GM23338 (cell line): ENCODE results near the gene SPDYE17. TPM values are rescaled to one million over a fixed set of nuclear protein-coding genes. Genes with fewer than 3 reads are reported as not detected.
"Not testable (repeated sequence)": the region's sequence is repeated elsewhere in the genome, so short reads cannot be mapped to it uniquely, and the experiment has no call there.

ENCODE experiments used
- ATAC-seq: fragments of 200-7000 bp; cut with Tn5 transposase; 3 replicates; pipeline ENCODE4 v1.9.1; 2020
- DNase-seq: peaks from one replicate; pipeline ENCODE4 v3.0.0-alpha.2; 2015; ENCODE audit warnings: low spot score
- H2AFZ ChIP-seq: fragments of 200-600 bp; sonication (generic); 2 replicates; pipeline ENCODE4 v1.8.0; 2016; ENCODE audit warnings: antibody characterized with exemption, mild to moderate bottlenecking, moderate library complexity
- H3F3A ChIP-seq: fragments of 200-600 bp; sonication (generic); replicated peaks from 2 replicates; pipeline ENCODE4 v1.8.0; 2017; ENCODE audit warnings: antibody characterized with exemption, mixed run types, low read depth
- H3K27ac ChIP-seq: fragments of 200-600 bp; sonication (generic); 2 replicates; pipeline ENCODE4 v1.6.1; 2016; ENCODE audit warnings: low read depth
- H3K27me3 ChIP-seq: fragments of 200-600 bp; sonication (generic); 2 replicates; pipeline ENCODE4 v1.8.0; 2016; ENCODE audit warnings: mild to moderate bottlenecking, mixed run types, moderate library complexity; ENCODE audit not compliant: insufficient read depth
- H3K36me3 ChIP-seq: fragments of 200-600 bp; sonication (generic); 2 replicates; pipeline ENCODE4 v1.8.0; 2016; ENCODE audit warnings: mild to moderate bottlenecking; ENCODE audit not compliant: insufficient read depth
- H3K4me1 ChIP-seq: fragments of 200-600 bp; sonication (generic); 2 replicates; pipeline ENCODE4 v1.8.0; 2016; ENCODE audit warnings: mild to moderate bottlenecking, moderate library complexity; ENCODE audit not compliant: insufficient read depth
- H3K4me2 ChIP-seq: fragments of 200-600 bp; sonication (generic); 2 replicates; pipeline ENCODE4 v1.7.1; 2017; ENCODE audit warnings: mixed run types
- H3K4me3 ChIP-seq: fragments of 200-600 bp; sonication (generic); 2 replicates; pipeline ENCODE4 v1.6.1; 2016; ENCODE audit warnings: mixed run types
- H3K79me2 ChIP-seq: fragments of 200-600 bp; sonication (generic); replicated peaks from 2 replicates; pipeline ENCODE4 v1.8.0; 2017; ENCODE audit warnings: mild to moderate bottlenecking; ENCODE audit not compliant: insufficient read depth
- H3K9me2 ChIP-seq: fragments of 200-600 bp; sonication (generic); 2 replicates; pipeline ENCODE4 v1.8.0; 2017; ENCODE audit not compliant: insufficient read depth
- H4K20me1 ChIP-seq: fragments of 200-600 bp; sonication (generic); replicated peaks from 2 replicates; pipeline ENCODE4 v1.8.0; 2017; ENCODE audit warnings: mild to moderate bottlenecking; ENCODE audit not compliant: insufficient read depth
- H3K27ac Mint-ChIP-seq: 2 replicates; pipeline ENCODE4 v1.8.0; 2020; ENCODE audit warnings: inconsistent platforms, mild to moderate bottlenecking, moderate library complexity, mixed read lengths
- H3K27me3 Mint-ChIP-seq: 3 replicates; pipeline ENCODE4 v1.8.0; 2022; ENCODE audit warnings: low read depth, mild to moderate bottlenecking, moderate library complexity, mixed read lengths, inconsistent platforms; ENCODE audit not compliant: insufficient read depth, poor library complexity
- H3K36me3 Mint-ChIP-seq: 3 replicates; pipeline ENCODE4 v1.8.0; 2021; ENCODE audit warnings: low read depth, mild to moderate bottlenecking, inconsistent platforms, moderate library complexity, mixed read lengths
- H3K4me1 Mint-ChIP-seq: 3 replicates; pipeline ENCODE4 v1.8.0; 2020; ENCODE audit warnings: mild to moderate bottlenecking, inconsistent platforms, mixed read lengths
- H3K4me3 Mint-ChIP-seq: 3 replicates; pipeline ENCODE4 v1.8.0; 2021; ENCODE audit warnings: moderate library complexity, mild to moderate bottlenecking, inconsistent platforms, mixed read lengths
- H3K9me3 Mint-ChIP-seq: 3 replicates; pipeline ENCODE4 v1.8.0; 2020; ENCODE audit warnings: moderate library complexity, mild to moderate bottlenecking, inconsistent platforms, mixed read lengths
- polyA plus RNA-seq: library from polyadenylated mRNA; unstranded; fragments of >200 nt; fragmentation: Nextera tagmentation; extraction: Ambion mirVana; gene quantifications from 2 replicates; pipeline ENCODE4 v1.2.1, GENCODE V29; 2016
- total RNA-seq: library from RNA; depleted of rRNA; stranded (reverse); fragments of >200 nt; shearing (Covaris generic); gene quantifications from 2 replicates; pipeline ENCODE4 v1.2.3, GENCODE V29; 2014

Gene SPDYE17
- total and polyA plus RNA-seq, 2 experiments from 2014 or later = not detected

GRCh38 chr7:76981187-76981970, 50.8 kb downstream of the SPDYE17 start:
- H3K36me3 Mint-ChIP-seq, H3K36me3 ChIP-seq, H3K27me3 ChIP-seq, H3K4me3 ChIP-seq, H2AFZ ChIP-seq, H3K9me3 Mint-ChIP-seq, H4K20me1 ChIP-seq, H3K4me1 ChIP-seq, H3F3A ChIP-seq, H3K4me3 Mint-ChIP-seq, H3K27me3 Mint-ChIP-seq, H3K79me2 ChIP-seq, ATAC-seq, H3K9me2 ChIP-seq, DNase-seq, H3K27ac Mint-ChIP-seq, H3K4me2 ChIP-seq, H3K27ac ChIP-seq, H3K4me1 Mint-ChIP-seq: not testable (repeated sequence)

- not testable (repeated sequence) for H3K4me3 ChIP-seq, H3K4me3 Mint-ChIP-seq, H3K9me2 ChIP-seq
Observed at GRCh38 chr7:76980576-76980975, 51.6 kb downstream of the SPDYE17 start.

DNA sequence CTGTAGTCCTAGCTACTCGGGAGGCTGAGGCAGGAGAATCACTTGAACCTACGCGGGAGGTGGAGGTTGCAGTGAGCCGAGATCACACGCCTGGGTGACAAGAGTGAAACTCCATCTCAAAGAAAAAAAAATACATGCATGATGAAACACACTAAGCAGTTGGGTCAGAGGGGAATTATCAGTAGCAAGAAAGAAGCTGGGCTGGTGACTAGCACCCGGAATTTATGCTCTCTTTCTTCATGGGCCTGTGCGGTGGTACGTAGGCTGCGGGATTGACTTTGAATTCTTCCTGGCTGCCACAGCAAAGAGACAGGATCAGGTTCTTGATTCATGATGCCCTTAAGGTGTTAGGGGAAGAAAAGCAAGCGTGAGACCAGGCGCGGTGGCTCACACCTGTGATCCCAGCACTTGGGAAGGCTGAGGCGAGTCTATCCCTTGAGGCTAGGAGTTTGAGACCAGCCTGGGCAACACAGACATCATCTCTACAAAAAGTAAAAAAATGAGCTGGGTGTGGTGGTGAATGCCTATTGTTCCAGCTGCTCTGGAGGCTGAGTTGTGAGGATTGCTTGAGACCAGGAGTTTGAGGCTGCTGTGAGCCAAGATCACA, 54.3 kb downstream of the SPDYE17 start:
- not testable (repeated sequence) for H3F3A ChIP-seq, H3K4me3 ChIP-seq, H3K79me2 ChIP-seq, H3K27ac Mint-ChIP-seq, H3K36me3 Mint-ChIP-seq, H3K4me1 Mint-ChIP-seq, H3K9me3 Mint-ChIP-seq, H3K27me3 Mint-ChIP-seq, H3K36me3 ChIP-seq, H3K27me3 ChIP-seq, H4K20me1 ChIP-seq, H3K27ac ChIP-seq, ATAC-seq, H3K4me2 ChIP-seq, H3K4me1 ChIP-seq, H2AFZ ChIP-seq, H3K9me2 ChIP-seq, DNase-seq, H3K4me3 Mint-ChIP-seq

More at GRCh38 chr7:76980576-76980975, 51.6 kb downstream of the SPDYE17 start:
- not testable (repeated sequence) for ATAC-seq, H3K79me2 ChIP-seq, H3K27me3 Mint-ChIP-seq, H2AFZ ChIP-seq, H3K36me3 Mint-ChIP-seq, H3K4me1 Mint-ChIP-seq, H3F3A ChIP-seq, H3K27ac Mint-ChIP-seq, DNase-seq, H4K20me1 ChIP-seq, H3K27me3 ChIP-seq, H3K4me1 ChIP-seq, H3K27ac ChIP-seq, H3K9me3 Mint-ChIP-seq, H3K4me2 ChIP-seq, H3K36me3 ChIP-seq

DNA sequence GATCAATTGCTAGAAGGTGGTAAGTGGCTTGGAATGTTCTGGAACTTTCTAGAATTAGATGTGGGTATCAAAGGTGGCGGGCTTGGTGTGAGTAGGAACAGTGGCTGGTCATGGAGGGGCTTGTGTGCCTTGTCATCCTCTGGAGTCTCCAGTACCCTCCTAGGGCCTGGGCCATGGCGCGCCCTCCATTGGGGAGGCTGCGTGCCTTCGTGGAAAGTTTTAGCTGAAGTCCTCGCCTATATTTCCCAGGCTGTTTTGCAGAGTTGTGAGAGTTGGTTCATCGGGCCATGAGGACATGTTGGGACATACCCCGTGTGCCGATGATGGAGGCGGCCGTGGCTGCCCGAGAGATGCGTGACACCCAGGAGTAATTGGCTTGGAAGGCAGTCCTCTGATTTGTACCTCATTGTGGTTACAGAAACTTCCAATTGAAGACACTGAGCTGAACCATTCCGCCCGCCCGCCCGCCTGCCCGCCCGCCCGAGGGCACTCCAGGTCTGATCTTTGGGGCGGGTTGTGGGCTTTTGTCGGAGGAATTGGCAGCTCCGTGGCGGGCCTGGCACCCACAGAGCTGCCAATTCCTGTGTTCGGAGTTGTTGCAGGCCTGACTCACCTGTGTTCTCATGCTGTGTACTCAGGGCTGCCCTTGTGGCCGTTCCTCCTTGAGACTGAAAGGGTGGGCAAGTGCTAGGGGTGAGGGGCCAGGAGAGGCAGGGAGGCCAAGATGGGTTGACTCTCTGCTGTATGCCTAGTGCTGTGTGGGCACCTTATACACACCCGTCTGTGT, 57.2 kb downstream of the SPDYE17 start:
- not testable (repeated sequence) for H3K36me3 Mint-ChIP-seq, H3K27ac Mint-ChIP-seq, H3K27me3 ChIP-seq, H3K27ac ChIP-seq, ATAC-seq, H3K4me2 ChIP-seq, H3K9me2 ChIP-seq, H3K4me3 ChIP-seq, H3K79me2 ChIP-seq, H3K4me1 Mint-ChIP-seq, H4K20me1 ChIP-seq, H3K27me3 Mint-ChIP-seq, H3F3A ChIP-seq, H3K36me3 ChIP-seq, DNase-seq, H2AFZ ChIP-seq, H3K4me3 Mint-ChIP-seq, H3K4me1 ChIP-seq, H3K9me3 Mint-ChIP-seq

DNA sequence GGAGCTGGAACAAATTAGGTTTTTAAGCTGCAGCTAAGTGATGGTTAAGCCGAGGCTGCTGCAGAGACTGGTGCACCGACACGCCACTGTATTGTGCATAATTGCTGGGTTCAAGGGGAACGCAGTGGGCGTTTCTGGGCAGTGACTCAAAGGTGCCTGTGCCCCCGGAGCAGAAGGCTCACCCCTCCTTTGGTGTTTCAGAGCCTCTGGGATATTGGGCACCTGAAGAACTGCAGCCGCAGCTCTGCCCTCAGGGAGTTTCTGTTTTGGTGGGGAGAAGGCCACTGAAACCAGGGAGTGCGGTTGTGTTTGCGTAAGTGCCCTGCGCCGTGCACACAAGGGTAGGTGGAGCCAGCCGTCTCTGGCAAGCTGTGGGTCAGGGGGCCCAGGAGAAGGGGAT, 57.8 kb downstream of the SPDYE17 start:
- H3K27ac ChIP-seq, H3K4me3 ChIP-seq, H3K4me2 ChIP-seq, H3K9me2 ChIP-seq, H3K27me3 Mint-ChIP-seq, DNase-seq, H3K36me3 Mint-ChIP-seq, H3K4me1 Mint-ChIP-seq, H3K27me3 ChIP-seq, H3K4me1 ChIP-seq, H3K79me2 ChIP-seq, H3K36me3 ChIP-seq, ATAC-seq, H4K20me1 ChIP-seq, H3F3A ChIP-seq, H3K9me3 Mint-ChIP-seq, H3K4me3 Mint-ChIP-seq, H2AFZ ChIP-seq, H3K27ac Mint-ChIP-seq: not testable (repeated sequence)

- not testable (repeated sequence) for H3K4me3 Mint-ChIP-seq, H3K27ac ChIP-seq, H3K4me3 ChIP-seq, H3K4me1 Mint-ChIP-seq, H3K36me3 Mint-ChIP-seq, DNase-seq, H4K20me1 ChIP-seq, H3K27ac Mint-ChIP-seq, H2AFZ ChIP-seq, H3F3A ChIP-seq, H3K79me2 ChIP-seq, H3K36me3 ChIP-seq, H3K9me2 ChIP-seq, H3K4me2 ChIP-seq, H3K4me1 ChIP-seq, H3K9me3 Mint-ChIP-seq, ATAC-seq, H3K27me3 Mint-ChIP-seq, H3K27me3 ChIP-seq
Observed at GRCh38 chr7:76972391-76972790, 59.8 kb downstream of the SPDYE17 start.
